Large intestine (tissue), 3 donors: Measurements from ENCODE around the gene AQP12B. TPM values are rescaled to one million over a fixed set of nuclear protein-coding genes. Genes with fewer than 3 reads are reported as not detected.
"Not testable (repeated sequence)": the region's sequence is repeated elsewhere in the genome, so short reads cannot be mapped to it uniquely, and the experiment has no call there.

Experiments
- DNase-seq, 2 donors: peaks; one replicate each; pipeline versions ENCODE4 v3.0.0 to v3.0.0-alpha.2; 2013
- H3K27ac ChIP-seq: one replicate; pipeline ENCODE4 v1.5.1; 2013; ENCODE audit warnings: low read length
- H3K27me3 ChIP-seq: 2 replicates; pipeline ENCODE4 v1.6.1; 2013; ENCODE audit warnings: low read length; ENCODE audit not compliant: control insufficient read depth, insufficient read depth
- H3K36me3 ChIP-seq: 2 replicates; pipeline ENCODE4 v1.6.1; 2013; ENCODE audit warnings: low read length; ENCODE audit not compliant: control insufficient read depth, insufficient read depth
- H3K4me1 ChIP-seq: one replicate; pipeline ENCODE4 v1.6.1; 2013; ENCODE audit warnings: low read length; ENCODE audit not compliant: control insufficient read depth, insufficient read depth
- H3K4me3 ChIP-seq: one replicate; pipeline ENCODE4 v1.5.1; 2013; ENCODE audit warnings: low read length
- H3K9me3 ChIP-seq: one replicate; pipeline ENCODE4 v1.6.1; 2013; ENCODE audit warnings: mild to moderate bottlenecking, low read depth, low read length, moderate library complexity; ENCODE audit not compliant: control insufficient read depth
- WGBS: methylation state at CpG from one replicate; pipeline ENCODE4 v1.1.5; 2013; ENCODE audit warnings: low lambda C conversion rate; ENCODE audit not compliant: insufficient coverage; 5-methylcytosine and 5-hydroxymethylcytosine counted together
- polyA plus RNA-seq: library from polyadenylated mRNA; unstranded; fragments of 120-200 nt; gene quantifications from one replicate; pipeline ENCODE4 v1.2.1, GENCODE V29; 2013

AQP12B gene
- polyA plus RNA-seq, 1 donor: 10.6 TPM

GRCh38 chr2:240678043-240678442, 4.6 kb downstream of the AQP12B start:
- WGBS: no CpG with 5 or more reads among the region's 14 CpGs
- H3K4me3 ChIP-seq, H3K9me3 ChIP-seq, DNase-seq, H3K4me1 ChIP-seq, H3K27ac ChIP-seq, H3K36me3 ChIP-seq: not testable (repeated sequence)
- peaks cover 11% of the 10 kb centered on the region for H3K27me3 ChIP-seq

GRCh38 chr2:240675345-240675744, 7.3 kb downstream of the AQP12B start:
- no CpG with 5 or more reads among the region's 24 CpGs for WGBS
- not testable (repeated sequence) for H3K27ac ChIP-seq, H3K9me3 ChIP-seq

GRCh38 chr2:240674461-240675184, 8.1 kb downstream of the AQP12B start:
- not testable (repeated sequence) for H3K27ac ChIP-seq, H3K9me3 ChIP-seq, H3K4me1 ChIP-seq, H3K36me3 ChIP-seq, H3K4me3 ChIP-seq, DNase-seq
- no CpG with 5 or more reads among the region's 16 CpGs for WGBS
- peaks cover 35% of the 10 kb centered on the region for H3K27me3 ChIP-seq

More at GRCh38 chr2:240675345-240675744, 7.3 kb downstream of the AQP12B start:
- H3K27me3 ChIP-seq: peaks cover 29% of the 10 kb centered on the region
- not testable (repeated sequence) for H3K4me1 ChIP-seq, DNase-seq, H3K36me3 ChIP-seq, H3K4me3 ChIP-seq

- peaks cover 2% of the 10 kb centered on the region for H3K9me3 ChIP-seq
- WGBS: no CpG with 5 or more reads among the region's 55 CpGs
- H3K27me3 ChIP-seq: peaks cover 40% of the 10 kb centered on the region
- H3K4me3 ChIP-seq: no peak overlapping the region
- H3K27ac ChIP-seq: no peak overlapping the region
- no peaks in the 10 kb centered on the region for H3K4me1 ChIP-seq
- DNase-seq: no peak
- H3K36me3 ChIP-seq: no peaks in the 10 kb centered on the region
Observed at GRCh38 chr2:240672701-240673190, 9.9 kb downstream of the AQP12B start.

- H3K36me3 ChIP-seq: no peaks in the 10 kb centered on the region
- peaks cover 2% of the 10 kb centered on the region for H3K9me3 ChIP-seq
- no peak overlapping the region for H3K4me3 ChIP-seq
- no peak overlapping the region for H3K27ac ChIP-seq
- H3K27me3 ChIP-seq: peaks cover 40% of the 10 kb centered on the region
- H3K4me1 ChIP-seq: no peaks in the 10 kb centered on the region
- DNase-seq: no peak
- no CpG with 5 or more reads among the region's 46 CpGs for WGBS
Observed at GRCh38 chr2:240672076-240672700, 10.5 kb downstream of the AQP12B start.

- H3K4me3 ChIP-seq: no peak overlapping the region
- DNase-seq: no peak
- peaks cover 40% of the 10 kb centered on the region for H3K27me3 ChIP-seq
- 80% methylated on average over 1 of the region's 4 CpGs for WGBS
- H3K27ac ChIP-seq: no peak overlapping the region
- H3K9me3 ChIP-seq: peaks cover 2% of the 10 kb centered on the region
- no peaks in the 10 kb centered on the region for H3K4me1 ChIP-seq
- no peaks in the 10 kb centered on the region for H3K36me3 ChIP-seq
Observed at GRCh38 chr2:240670950-240671349, 11.7 kb downstream of the AQP12B start.

GRCh38 chr2:240670402-240670801, 12.3 kb downstream of the AQP12B start:
- H3K9me3 ChIP-seq: peaks cover 2% of the 10 kb centered on the region
- peaks cover 40% of the 10 kb centered on the region for H3K27me3 ChIP-seq
- H3K27ac ChIP-seq: no peak overlapping the region
- DNase-seq: no peak
- no peak overlapping the region for H3K4me3 ChIP-seq
- no peaks in the 10 kb centered on the region for H3K36me3 ChIP-seq
- no peaks in the 10 kb centered on the region for H3K4me1 ChIP-seq
- WGBS: 33% methylated on average over 2 of the region's 7 CpGs

- WGBS: no CpG with 5 or more reads among the region's 1 CpG
- Histone ChIP-seq H3K36me3 (no peaks in the 10 kb centered on the region), H3K4me1 (no peaks in the 10 kb centered on the region), H3K9me3 (no peaks in the 10 kb centered on the region), H3K27me3 (peaks cover 15% of the 10 kb centered on the region), H3K27ac (no peak overlapping the region), H3K4me3 (no peak overlapping the region)
- DNase-seq: no peak
Observed at GRCh38 chr2:240664622-240665021, 18.1 kb downstream of the AQP12B start.

- no peaks in the 10 kb centered on the region for H3K9me3 ChIP-seq
- WGBS: no CpG with 5 or more reads among the region's 6 CpGs
- no peak for DNase-seq
- no peak overlapping the region for H3K27ac ChIP-seq
- no peaks in the 10 kb centered on the region for H3K36me3 ChIP-seq
- peaks cover 10% of the 10 kb centered on the region for H3K27me3 ChIP-seq
- H3K4me3 ChIP-seq: no peak overlapping the region
- H3K4me1 ChIP-seq: no peaks in the 10 kb centered on the region
Observed at GRCh38 chr2:240663546-240664190, 19.0 kb downstream of the AQP12B start.

GRCh38 chr2:240662681-240663080, 20.0 kb downstream of the AQP12B start:
- no peaks in the 10 kb centered on the region for H3K36me3 ChIP-seq
- no peaks in the 10 kb centered on the region for H3K9me3 ChIP-seq
- peaks cover 10% of the 10 kb centered on the region for H3K27me3 ChIP-seq
- H3K4me3 ChIP-seq: no peak overlapping the region
- H3K27ac ChIP-seq: no peak overlapping the region
- no peaks in the 10 kb centered on the region for H3K4me1 ChIP-seq
- no CpG with 5 or more reads among the region's 3 CpGs for WGBS
- no peak for DNase-seq
